ENCODE measurements around the gene GMPR2.
"Not testable (repeated sequence)": the region's sequence is repeated elsewhere in the genome, so short reads cannot be mapped to it uniquely, and the experiment has no call there.

- not testable (repeated sequence) for TF ChIP-seq EZH2 (conservative IDR thresholded peaks at IDR 0.05; ENCODE audit: low read depth, low read length); PREB (CRISPR knock-in tag; IDR thresholded peaks at IDR 0.05); RXRA (CRISPR knock-in tag; IDR thresholded peaks at IDR 0.05); ZFP1 (CRISPR knock-in tag; IDR thresholded peaks at IDR 0.05); ARNT (IDR thresholded peaks at IDR 0.05); ZNF282 (IDR thresholded peaks at IDR 0.05; ENCODE audit: partially characterized antibody)
- TF ChIP-seq, protein P1, sequence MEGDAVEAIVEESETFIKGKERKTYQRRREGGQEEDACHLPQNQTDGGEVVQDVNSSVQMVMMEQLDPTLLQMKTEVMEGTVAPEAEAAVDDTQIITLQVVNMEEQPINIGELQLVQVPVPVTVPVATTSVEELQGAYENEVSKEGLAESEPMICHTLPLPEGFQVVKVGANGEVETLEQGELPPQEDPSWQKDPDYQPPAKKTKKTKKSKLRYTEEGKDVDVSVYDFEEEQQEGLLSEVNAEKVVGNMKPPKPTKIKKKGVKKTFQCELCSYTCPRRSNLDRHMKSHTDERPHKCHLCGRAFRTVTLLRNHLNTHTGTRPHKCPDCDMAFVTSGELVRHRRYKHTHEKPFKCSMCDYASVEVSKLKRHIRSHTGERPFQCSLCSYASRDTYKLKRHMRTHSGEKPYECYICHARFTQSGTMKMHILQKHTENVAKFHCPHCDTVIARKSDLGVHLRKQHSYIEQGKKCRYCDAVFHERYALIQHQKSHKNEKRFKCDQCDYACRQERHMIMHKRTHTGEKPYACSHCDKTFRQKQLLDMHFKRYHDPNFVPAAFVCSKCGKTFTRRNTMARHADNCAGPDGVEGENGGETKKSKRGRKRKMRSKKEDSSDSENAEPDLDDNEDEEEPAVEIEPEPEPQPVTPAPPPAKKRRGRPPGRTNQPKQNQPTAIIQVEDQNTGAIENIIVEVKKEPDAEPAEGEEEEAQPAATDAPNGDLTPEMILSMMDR (CRISPR knock-in tag; IDR thresholded peaks at IDR 0.05): not testable (repeated sequence)
- TF ChIP-seq, protein P2, sequence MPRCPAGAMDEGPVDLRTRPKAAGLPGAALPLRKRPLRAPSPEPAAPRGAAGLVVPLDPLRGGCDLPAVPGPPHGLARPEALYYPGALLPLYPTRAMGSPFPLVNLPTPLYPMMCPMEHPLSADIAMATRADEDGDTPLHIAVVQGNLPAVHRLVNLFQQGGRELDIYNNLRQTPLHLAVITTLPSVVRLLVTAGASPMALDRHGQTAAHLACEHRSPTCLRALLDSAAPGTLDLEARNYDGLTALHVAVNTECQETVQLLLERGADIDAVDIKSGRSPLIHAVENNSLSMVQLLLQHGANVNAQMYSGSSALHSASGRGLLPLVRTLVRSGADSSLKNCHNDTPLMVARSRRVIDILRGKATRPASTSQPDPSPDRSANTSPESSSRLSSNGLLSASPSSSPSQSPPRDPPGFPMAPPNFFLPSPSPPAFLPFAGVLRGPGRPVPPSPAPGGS (CRISPR knock-in tag; IDR thresholded peaks at IDR 0.05): not testable (repeated sequence)
Observed at GRCh38 chr14:24203249-24203886, 29.4 kb upstream of the GMPR2 start.
